A673 (cell line): ENCODE results near the gene AGAP5.
A peak's percentile ranks its signal among the peaks of the same experiment; 100 is the strongest.

Experiments used
- CTCF ChIP-seq: fragments of 300-800, 200-600 bp; sonication (generic); conservative IDR thresholded peaks from 2 replicates; pipeline ENCODE4 v1.5.1; 2017; ENCODE audit warnings: low read depth, mild to moderate bottlenecking, antibody characterized with exemption, low read length, moderate library complexity, mixed read lengths
- EZH2 ChIP-seq: fragments of 200-600 bp; sonication (generic); IDR thresholded peaks from 2 replicates; pipeline ENCODE4 v1.6.1; 2017; ENCODE audit warnings: borderline replicate concordance, low read depth, mild to moderate bottlenecking, mixed read lengths, antibody characterized with exemption, low read length; ENCODE audit not compliant: poor library complexity, severe bottlenecking

DNA sequence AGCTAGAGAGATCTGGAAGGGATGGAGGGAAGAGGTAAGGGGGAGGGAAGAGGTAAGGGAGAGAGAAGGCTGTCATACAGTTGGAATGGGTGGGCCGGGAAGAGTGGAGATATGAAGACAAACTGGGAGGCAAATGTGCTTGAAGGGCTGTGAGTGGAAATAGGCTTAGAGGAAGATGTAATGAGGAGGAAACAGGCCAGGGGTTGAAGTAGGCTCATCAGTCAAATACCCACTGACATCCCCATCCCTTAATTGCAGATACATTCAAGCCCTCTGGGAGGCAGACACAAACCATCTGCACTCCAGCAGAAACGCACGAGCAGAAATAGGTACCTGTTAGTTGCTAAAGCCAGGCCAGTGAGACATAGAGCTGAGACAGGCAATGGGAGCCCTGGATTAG lies 44.2 kb downstream of the AGAP5 start:
- TF ChIP-seq CTCF, result 0 out of 2 replicates have a peak, but pooled peaks have one; percentile 17
- TF ChIP-seq EZH2, result no peak
